DOHH2 (cell line): Measurements from ENCODE around the gene CAPS.

Experiments
- H3F3A ChIP-seq: fragments of 200-600 bp; sonication (generic), shearing (Covaris generic); 2 replicates; pipeline ENCODE4 v1.6.0; 2016; ENCODE audit warnings: antibody characterized with exemption, mild to moderate bottlenecking; ENCODE audit not compliant: control insufficient read depth, insufficient read depth
- H3K27ac ChIP-seq: fragments of 200-600 bp; sonication (generic); 2 replicates; pipeline ENCODE4 v1.5.1; 2014; ENCODE audit warnings: low read depth, mild to moderate bottlenecking, low read length, moderate library complexity
- H3K27me3 ChIP-seq: fragments of 200-600 bp; sonication (generic); 2 replicates; pipeline ENCODE4 v1.6.1; 2014; ENCODE audit warnings: mild to moderate bottlenecking, low read length, mixed read lengths; ENCODE audit not compliant: control insufficient read depth
- H3K36me3 ChIP-seq: fragments of 200-600 bp; sonication (generic); 2 replicates; pipeline ENCODE4 v1.6.1; 2014; ENCODE audit warnings: mild to moderate bottlenecking, low read length, moderate library complexity, mixed read lengths; ENCODE audit not compliant: control insufficient read depth
- H3K4me1 ChIP-seq: fragments of 200-600 bp; sonication (generic); 2 replicates; pipeline ENCODE4 v1.6.1; 2014; ENCODE audit warnings: mild to moderate bottlenecking, low read length, mixed read lengths; ENCODE audit not compliant: control insufficient read depth
- H3K4me2 ChIP-seq: fragments of 200-600 bp; sonication (generic); 2 replicates; pipeline ENCODE4 v1.6.0; 2014; ENCODE audit warnings: mild to moderate bottlenecking, low read length, moderate library complexity
- H3K4me3 ChIP-seq: fragments of 200-600 bp; sonication (generic); 2 replicates; pipeline ENCODE4 v1.5.1; 2014; ENCODE audit warnings: mild to moderate bottlenecking, low read length, mixed read lengths
- H3K79me2 ChIP-seq: fragments of 200-600 bp; sonication (generic); 2 replicates; pipeline ENCODE4 v1.6.1; 2014; ENCODE audit warnings: mild to moderate bottlenecking, low read length, mixed read lengths; ENCODE audit not compliant: control insufficient read depth
- H3K9me2 ChIP-seq: fragments of 200-600 bp; sonication (generic); replicated peaks from 2 replicates; pipeline ENCODE4 v1.6.1; 2014; ENCODE audit warnings: mild to moderate bottlenecking, low read length, mixed read lengths; ENCODE audit not compliant: control insufficient read depth
- H3K9me3 ChIP-seq: fragments of 200-600 bp; sonication (generic); 2 replicates; pipeline ENCODE4 v1.6.1; 2014; ENCODE audit warnings: antibody characterized with exemption, low read length, mixed read lengths; ENCODE audit not compliant: control insufficient read depth, insufficient read depth
- H4K20me1 ChIP-seq: fragments of 200-600 bp; sonication (generic); 2 replicates; pipeline ENCODE4 v1.6.0; 2014; ENCODE audit warnings: low read depth, mild to moderate bottlenecking, antibody characterized with exemption, low read length, moderate library complexity; ENCODE audit not compliant: control insufficient read depth, insufficient read depth
- CTCF ChIP-seq: fragments of 200-600 bp; sonication (generic); IDR thresholded peaks from one replicate; pipeline ENCODE4 v1.5.1; 2014; ENCODE audit warnings: antibody characterized with exemption, mild to moderate bottlenecking, low read depth, low read length; ENCODE audit not compliant: poor library complexity, severe bottlenecking
- EZH2phosphoT487 ChIP-seq: fragments of 200-600 bp; sonication (generic); IDR thresholded peaks from 2 replicates; pipeline ENCODE4 v1.6.1; 2017; ENCODE audit warnings: borderline replicate concordance, mild to moderate bottlenecking, antibody characterized with exemption, low read length, moderate library complexity, mixed read lengths

CAPS gene

GRCh38 chr19:5953680-5954213 lies 39.7 kb downstream of the CAPS start:
- H3K9me3 ChIP-seq = no peaks in the 10 kb centered on the region
- peaks cover 56% of the 10 kb centered on the region for H3K36me3 ChIP-seq
- H3K4me3 ChIP-seq = no peak overlapping the region
- H3K9me2 ChIP-seq = no peaks in the 10 kb centered on the region
- peaks cover 100% of the 10 kb centered on the region for H3K79me2 ChIP-seq
- H3K4me1 ChIP-seq = peaks cover 57% of the 10 kb centered on the region
- no peaks in the 10 kb centered on the region for H3K27me3 ChIP-seq
- H3K4me2 ChIP-seq = no peak overlapping the region
- H3K27ac ChIP-seq = no peak overlapping the region
- no peaks in the 10 kb centered on the region for H3F3A ChIP-seq
- H4K20me1 ChIP-seq = peaks cover 40% of the 10 kb centered on the region
- TF ChIP-seq EZH2phosphoT487 = no peak
- no peak for TF ChIP-seq CTCF

- Histone ChIP-seq H3K27me3 (no peaks in the 10 kb centered on the region), H3K4me3 (no peak overlapping the region), H3K36me3 (peaks cover 53% of the 10 kb centered on the region), H3K9me2 (no peaks in the 10 kb centered on the region), H3K79me2 (peaks cover 100% of the 10 kb centered on the region), H4K20me1 (peaks cover 40% of the 10 kb centered on the region), H3K4me1 (peaks cover 57% of the 10 kb centered on the region), H3K27ac (no peak overlapping the region), H3K4me2 (no peak overlapping the region), H3K9me3 (no peaks in the 10 kb centered on the region), H3F3A (no peaks in the 10 kb centered on the region)
- TF ChIP-seq CTCF (no peak), EZH2phosphoT487 (no peak)
Measured at GRCh38 chr19:5954293-5954692, 40.2 kb downstream of the CAPS start.

GRCh38 chr19:5955636-5955935 lies 41.5 kb downstream of the CAPS start:
- no peaks in the 10 kb centered on the region for H3K9me2 ChIP-seq
- TF ChIP-seq CTCF (no peak), EZH2phosphoT487 (no peak)
- H3K36me3 ChIP-seq = peaks cover 46% of the 10 kb centered on the region
- peak overlapping the region; percentile 3 for H3K4me2 ChIP-seq
- H3K4me1 ChIP-seq = peaks cover 57% of the 10 kb centered on the region
- peaks cover 40% of the 10 kb centered on the region for H4K20me1 ChIP-seq
- H3F3A ChIP-seq = no peaks in the 10 kb centered on the region
- H3K9me3 ChIP-seq = no peaks in the 10 kb centered on the region
- H3K4me3 ChIP-seq = no peak overlapping the region
- no peaks in the 10 kb centered on the region for H3K27me3 ChIP-seq
- H3K27ac ChIP-seq = no peak overlapping the region
- peaks cover 100% of the 10 kb centered on the region for H3K79me2 ChIP-seq

DNA sequence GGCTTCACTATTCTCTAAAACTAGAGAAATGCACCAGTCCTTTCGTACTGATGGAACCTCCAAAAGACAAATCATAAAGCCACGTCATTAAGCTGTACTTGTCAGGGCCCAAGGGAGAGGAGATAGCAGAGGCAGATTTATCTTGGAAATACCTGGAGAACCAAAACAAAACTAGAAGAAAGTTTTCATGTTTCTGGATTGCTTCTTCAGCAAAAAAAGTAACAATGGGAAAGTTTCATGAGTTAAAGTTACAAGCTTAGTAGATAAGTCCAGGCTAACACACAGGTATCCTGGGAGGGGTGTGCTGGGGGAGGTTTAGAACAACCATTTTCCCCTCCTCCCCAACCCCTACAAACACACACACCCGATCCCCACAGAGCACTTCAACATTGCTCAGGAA lies 42.3 kb downstream of the CAPS start:
- Histone ChIP-seq H3K27me3 (no peaks in the 10 kb centered on the region), H3K79me2 (peaks cover 100% of the 10 kb centered on the region), H3K9me2 (no peaks in the 10 kb centered on the region), H3K4me1 (peaks cover 56% of the 10 kb centered on the region), H3F3A (no peaks in the 10 kb centered on the region), H3K27ac (no peak overlapping the region), H3K36me3 (peaks cover 41% of the 10 kb centered on the region), H4K20me1 (peaks cover 35% of the 10 kb centered on the region), H3K4me3 (no peak overlapping the region), H3K9me3 (no peaks in the 10 kb centered on the region), H3K4me2 (no peak overlapping the region)
- TF ChIP-seq EZH2phosphoT487 (no peak), CTCF (no peak)
